ENCODE measurements around the gene AIFM3. TPM values are rescaled to one million over a fixed set of nuclear protein-coding genes. Genes with fewer than 3 reads are reported as not detected.
"Not testable (repeated sequence)": the region's sequence is repeated elsewhere in the genome, so short reads cannot be mapped to it uniquely, and the experiment has no call there.

Gene AIFM3
- total and polyA plus RNA-seq, 7 donors: 0.25 to 0.77 (median 0.53) TPM

GRCh38 chr22:20940904-20941385 is 26.1 kb upstream of the AIFM3 start:
- intact Hi-C loops (cut with DNase I): loop anchor here in 1 of 2 donors (10.0 kb wide), 1 partner anchor 76 kb away; no protein-coding TSS in a partner anchor
- Histone ChIP-seq H3K9me3 (no peaks in the 10 kb centered on the region), H3K4me3 (no peak overlapping the region), H3K4me1 (peaks cover 51% of the 10 kb centered on the region), H3K36me3 (ENCODE audit: insufficient read depth in 1 of 2, low read depth in 1 of 2) (peaks cover 0 to 6% of the 10 kb centered on the region in 2 donors), H3K27me3 (ENCODE audit: insufficient read depth in 3 of 3, low read length in 2 of 3) (no peaks in the 10 kb centered on the region), H3K27ac (no peak overlapping the region)
- 79 to 83% (median 80%) methylated on average over 4 of the region's 4 CpGs for WGBS, 3 donors
- TF ChIP-seq CTCF (IDR thresholded peaks at IDR 0.05): no peak
- ATAC-seq (no peak), DNase-seq (no peak)

- not testable (repeated sequence) for H3K27ac ChIP-seq; H3K9me3 ChIP-seq; DNase-seq; H3K27me3 ChIP-seq (ENCODE audit: insufficient read depth in 3 of 3, low read length in 2 of 3); H3K4me3 ChIP-seq; ATAC-seq; H3K36me3 ChIP-seq (ENCODE audit: insufficient read depth in 1 of 2, low read depth in 1 of 2)
- intact Hi-C loops (cut with DNase I): loop anchor here in 1 of 2 donors (10.0 kb wide), 1 partner anchor 78 kb away; no protein-coding TSS in a partner anchor
- 88 to 91% (median 89%) methylated on average over 7 of the region's 7 CpGs for WGBS, 3 donors
- H3K4me1 ChIP-seq: peaks cover 50% of the 10 kb centered on the region
Measured at GRCh38 chr22:20942203-20942902, 24.7 kb upstream of the AIFM3 start.

DNA sequence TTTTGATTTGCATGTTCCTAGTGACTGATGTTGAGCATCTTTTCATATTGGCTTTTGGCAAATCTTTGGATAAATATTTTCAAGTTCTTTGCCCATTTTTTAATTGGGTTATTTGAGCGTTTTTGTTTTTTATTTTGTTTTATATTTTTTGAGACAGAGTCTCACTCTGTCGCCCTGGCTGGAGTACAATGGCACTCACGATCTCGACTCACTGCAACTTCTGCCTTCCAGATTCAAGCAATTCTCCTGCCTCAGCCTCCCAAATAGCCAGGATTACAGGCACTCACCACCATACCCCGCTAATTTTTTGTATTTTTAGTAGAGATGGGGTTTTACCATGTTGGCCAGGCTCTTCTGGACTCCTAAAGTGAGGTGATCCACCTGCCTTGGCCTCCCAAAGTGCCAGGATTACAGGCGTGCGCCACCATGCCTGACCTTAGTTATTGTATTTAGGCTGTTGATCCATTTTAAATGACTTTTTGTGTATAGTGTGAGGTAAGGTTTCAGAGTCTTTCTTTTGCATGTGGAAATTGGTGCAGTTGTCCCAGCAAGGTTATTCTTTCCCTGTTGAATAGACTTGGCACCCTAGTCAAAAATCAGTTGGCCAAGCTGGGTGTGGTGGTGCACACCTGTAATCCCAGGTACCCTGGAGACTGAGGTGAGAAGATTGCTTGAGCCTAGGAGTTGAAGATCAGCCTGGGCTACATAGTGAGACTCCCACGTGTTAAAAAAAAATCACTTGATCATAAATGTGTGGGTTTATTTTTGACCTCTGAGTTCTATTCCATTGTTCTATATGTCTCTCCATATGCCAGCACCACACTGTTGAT is 23.7 kb upstream of the AIFM3 start:
- Histone ChIP-seq H3K4me3 (no peak overlapping the region), H3K9me3 (no peaks in the 10 kb centered on the region), H3K4me1 (peaks cover 41% of the 10 kb centered on the region), H3K27me3 (ENCODE audit: insufficient read depth in 3 of 3, low read length in 2 of 3) (no peaks in the 10 kb centered on the region), H3K27ac (no peak overlapping the region), H3K36me3 (ENCODE audit: insufficient read depth in 1 of 2, low read depth in 1 of 2) (no peaks in the 10 kb centered on the region)
- DNase-seq: no peak
- intact Hi-C loops (cut with DNase I): loop anchor here in 1 of 2 donors (10.0 kb wide), 1 partner anchor 79 kb away; no protein-coding TSS in a partner anchor
- 90 to 95% (median 92%) methylated on average over 8 of the region's 8 CpGs for WGBS, 3 donors
- no peak for ATAC-seq
- no peak for TF ChIP-seq CTCF (IDR thresholded peaks at IDR 0.05)

DNA sequence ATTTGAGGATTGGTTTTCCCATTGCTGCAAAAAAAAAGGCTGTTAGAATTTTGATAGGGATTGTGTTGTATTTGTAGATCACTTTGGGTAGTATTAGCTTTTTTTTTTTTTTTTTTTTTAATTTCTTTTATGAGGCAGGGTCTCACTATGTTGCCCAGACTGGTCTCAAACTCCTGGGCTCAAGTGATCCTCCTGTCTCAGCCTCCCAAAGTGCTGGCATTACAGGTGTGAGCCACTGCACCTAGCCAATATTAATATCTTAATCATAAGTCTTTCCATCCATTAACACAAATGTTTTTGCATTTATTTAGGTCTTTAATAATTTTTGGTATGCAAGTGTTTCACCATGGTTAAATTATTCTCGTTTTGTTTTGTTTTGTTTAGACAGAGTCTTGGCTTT is 23.0 kb upstream of the AIFM3 start:
- intact Hi-C loops (cut with DNase I): loop anchor here in 1 of 2 donors (10.0 kb wide), 1 partner anchor 79 kb away; no protein-coding TSS in a partner anchor

More for the DNA sequence above, 23.0 kb upstream of the AIFM3 start:
- WGBS, 3 donors: 29 to 50% (median 31%) methylated on average over 1 of the region's 1 CpG
- ATAC-seq (no peak), DNase-seq (no peak)
- Histone ChIP-seq H3K27ac (no peak overlapping the region), H3K4me1 (peaks cover 44% of the 10 kb centered on the region), H3K9me3 (no peaks in the 10 kb centered on the region), H3K27me3 (ENCODE audit: insufficient read depth in 3 of 3, low read length in 2 of 3) (no peaks in the 10 kb centered on the region), H3K36me3 (ENCODE audit: insufficient read depth in 1 of 2, low read depth in 1 of 2) (no peaks in the 10 kb centered on the region), H3K4me3 (no peak overlapping the region)
- no peak for TF ChIP-seq CTCF (IDR thresholded peaks at IDR 0.05)

Measured in psoas muscle (tissue), 8 donors.